ENCODE measurements around the gene SIRPG.

The SIRPG gene

DNA sequence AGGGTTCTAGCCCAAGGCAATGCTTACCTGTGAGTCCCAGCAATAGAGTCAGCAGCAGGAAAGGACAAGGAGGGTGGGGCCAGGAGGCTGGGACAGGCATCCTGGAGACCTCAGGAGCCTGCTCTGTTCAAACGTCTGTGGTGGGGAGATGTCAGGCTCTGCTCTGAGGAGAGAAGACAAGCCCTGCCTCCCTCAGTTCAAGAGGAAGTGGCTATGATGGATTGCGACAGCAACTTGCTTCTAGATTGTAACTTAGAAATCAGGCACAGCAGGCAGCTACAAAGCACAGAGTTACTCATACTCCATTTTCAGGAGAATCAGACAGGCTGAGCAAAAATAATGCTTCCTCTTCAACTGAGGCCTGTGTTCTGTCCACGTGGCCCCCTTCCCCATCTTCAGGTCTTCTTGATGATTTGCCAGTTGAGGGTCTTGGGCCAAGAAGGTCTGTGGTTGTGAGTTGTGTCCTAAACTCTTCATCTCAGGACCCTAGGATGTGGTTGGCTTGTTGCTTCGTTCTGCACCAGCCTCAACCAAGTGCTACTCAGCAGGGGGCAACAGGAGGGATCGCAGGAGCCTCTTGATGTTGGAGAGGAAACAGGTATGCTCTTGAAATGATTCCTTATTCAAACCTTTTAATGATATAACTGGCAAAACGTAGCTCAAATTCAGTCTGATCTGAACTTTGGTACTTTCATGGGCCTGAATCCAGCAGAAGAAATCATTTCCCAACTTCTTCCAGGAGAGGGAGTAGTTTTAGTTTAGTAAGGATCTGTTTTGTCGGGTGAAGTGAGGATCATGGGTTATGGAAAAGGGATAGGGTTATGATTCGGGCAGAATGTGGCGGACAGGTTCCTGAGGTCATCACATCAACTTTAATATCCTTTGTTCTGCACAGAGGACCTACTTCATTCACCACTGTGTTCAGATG lies 68.8 kb downstream of the SIRPG start:
- no peak for DNase-seq

DNA sequence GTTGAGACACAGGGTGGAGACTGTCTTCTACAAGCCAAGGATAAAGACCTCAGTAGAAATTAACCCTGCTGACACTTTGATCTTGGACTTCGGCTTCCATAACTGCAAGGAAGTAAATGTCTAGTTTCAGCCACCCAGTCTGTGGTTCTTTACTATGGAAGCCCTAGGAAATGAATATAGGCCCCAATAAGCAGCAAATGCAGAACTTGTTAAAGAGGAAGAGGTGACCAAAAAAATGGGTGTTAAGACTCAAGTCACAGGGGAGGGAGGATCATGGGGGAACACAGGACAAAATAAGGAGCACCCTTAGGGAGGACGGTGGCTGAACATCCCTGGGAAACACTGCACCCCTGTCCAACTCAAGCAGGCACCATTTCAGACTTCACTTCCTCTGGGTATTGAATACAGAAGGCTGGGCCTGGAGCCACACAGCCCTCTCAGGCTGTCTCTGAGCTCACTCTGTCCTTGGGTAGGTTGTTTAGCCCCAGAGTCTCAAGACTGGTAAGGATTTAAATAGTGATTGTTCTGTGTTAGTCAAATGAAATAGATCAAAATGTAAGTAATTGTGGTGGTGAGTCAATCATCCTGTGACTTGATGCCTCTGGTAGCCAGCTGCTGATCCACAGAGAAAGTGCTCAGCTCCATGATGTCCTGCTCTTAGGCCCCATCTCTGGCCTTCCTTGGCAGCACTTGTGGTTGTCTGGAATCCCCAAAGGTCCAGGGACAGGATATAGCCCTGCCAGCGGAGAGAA lies 69.6 kb downstream of the SIRPG start:
- DNase-seq = no peak

DNA sequence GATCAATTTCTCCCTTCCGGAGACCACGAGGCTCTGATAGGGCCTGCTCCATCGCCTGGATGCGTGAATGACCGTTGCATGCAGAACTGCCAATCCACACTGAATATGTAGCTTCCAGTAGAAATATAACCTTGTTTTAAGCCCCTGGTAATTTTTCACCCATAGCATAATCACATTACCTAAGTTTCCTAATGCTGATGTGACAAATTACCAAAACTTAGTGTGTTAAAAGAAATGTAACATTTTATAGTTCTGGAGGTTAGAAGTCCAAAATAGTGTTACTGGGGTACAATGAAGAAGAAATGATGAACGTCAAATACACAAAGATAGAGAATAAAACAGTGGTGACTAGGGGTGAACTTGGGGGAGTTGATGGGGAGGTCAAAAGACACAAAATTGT lies 78.1 kb downstream of the SIRPG start:
- DNase-seq = no peak
